Mucosa of rectum (tissue), 2 donors: ENCODE data around the gene BLCAP.
A peak's percentile ranks its signal among the peaks of the same experiment; 100 is the strongest.
"Not testable (repeated sequence)": the region's sequence is repeated elsewhere in the genome, so short reads cannot be mapped to it uniquely, and the experiment has no call there.

Source experiments
- H3K27ac ChIP-seq, 2 donors: one replicate each; pipeline ENCODE4 v1.7.0; 2013; ENCODE audit warnings: inconsistent platforms in 2 of 2, low read depth in 2 of 2, low read length in 2 of 2
- H3K27me3 ChIP-seq, 2 donors: one replicate each; pipeline ENCODE4 v1.7.0; 2013; ENCODE audit warnings: low read length in 2 of 2; ENCODE audit not compliant: control insufficient read depth in 2 of 2, insufficient read depth in 2 of 2
- H3K36me3 ChIP-seq, 2 donors: one replicate each; pipeline ENCODE4 v1.7.0; 2013; ENCODE audit warnings: low read length in 2 of 2; ENCODE audit not compliant: control insufficient read depth in 2 of 2, insufficient read depth in 2 of 2
- H3K4me1 ChIP-seq, 2 donors: one replicate each; pipeline ENCODE4 v1.7.0; 2013; ENCODE audit warnings: low read length in 2 of 2, mild to moderate bottlenecking in 1 of 2; ENCODE audit not compliant: control insufficient read depth in 2 of 2, insufficient read depth in 2 of 2
- H3K4me3 ChIP-seq, 2 donors: one replicate each; pipeline ENCODE4 v1.7.0; 2013; ENCODE audit warnings: low read length in 2 of 2
- H3K9ac ChIP-seq, 2 donors: one replicate each; pipeline ENCODE4 v1.7.0; 2013; ENCODE audit warnings: low read length in 2 of 2, low read depth in 1 of 2, mild to moderate bottlenecking in 1 of 2
- H3K9me3 ChIP-seq, 2 donors: one replicate each; pipeline ENCODE4 v1.7.0; 2013; ENCODE audit warnings: low read length in 2 of 2; ENCODE audit not compliant: control insufficient read depth in 2 of 2
- donor health status: healthy.
- donor health status: Normal muscosa, but diverticular disease.

The BLCAP gene, protein sequence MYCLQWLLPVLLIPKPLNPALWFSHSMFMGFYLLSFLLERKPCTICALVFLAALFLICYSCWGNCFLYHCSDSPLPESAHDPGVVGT

GRCh38 chr20:37527638-37528445 lies at the start of gene BLCAP:
Gene BLCAP (minus strand): TSS chr20:37527876. CDS start chr20:37519174, 8,702 bp downstream.
- Histone ChIP-seq H3K9ac (peak within 1 kb of the TSS; percentile 97), H3K4me1 (peaks cover 33 to 44% of the 10 kb centered on the region in 2 donors)

GRCh38 chr20:37577436-37577835 lies 49.8 kb upstream of the BLCAP start:
- not testable (repeated sequence) for H3K9me3 ChIP-seq, H3K36me3 ChIP-seq, H3K9ac ChIP-seq, H3K27me3 ChIP-seq, H3K27ac ChIP-seq, H3K4me1 ChIP-seq, H3K4me3 ChIP-seq

More at GRCh38 chr20:37527638-37528445, at the start of gene BLCAP:
- Histone ChIP-seq H3K27ac (peak within 1 kb of the TSS; percentile 93 to 94), H3K4me3 (peak within 1 kb of the TSS; percentile 86 to 93), H3K27me3 (no peaks in the 10 kb centered on the region), H3K9me3 (no peaks in the 10 kb centered on the region), H3K36me3 (no peaks in the 10 kb centered on the region)

- Histone ChIP-seq H3K9me3 (no peaks in the 10 kb centered on the region), H3K36me3 (no peaks in the 10 kb centered on the region), H3K4me1 (no peaks in the 10 kb centered on the region), H3K27me3 (peaks cover 0 to 3% of the 10 kb centered on the region in 2 donors), H3K4me3 (no peak overlapping the region), H3K9ac (no peak overlapping the region), H3K27ac (no peak overlapping the region)
Measured at GRCh38 chr20:37576911-37577310, 49.2 kb upstream of the BLCAP start.

DNA sequence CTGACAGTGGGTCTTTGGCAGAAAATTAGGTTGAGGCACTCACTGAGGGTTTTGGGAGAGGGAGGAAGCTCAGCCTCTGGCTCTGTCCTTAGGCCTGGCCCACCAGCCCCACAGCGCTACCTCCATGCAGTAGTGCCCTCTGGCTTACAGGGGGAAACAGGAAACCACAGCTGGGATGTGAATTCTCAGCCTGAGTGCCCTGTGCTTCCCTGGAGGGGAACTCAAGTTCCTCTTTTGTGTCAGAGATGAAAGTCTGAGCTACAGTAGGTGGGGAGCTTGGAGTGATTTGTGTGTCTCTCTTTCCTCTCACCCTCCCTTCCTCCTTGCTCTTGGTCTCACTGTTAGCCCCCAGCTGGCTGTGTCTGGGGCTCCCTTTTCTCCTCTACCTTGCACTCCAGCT lies 48.2 kb upstream of the BLCAP start:
- H3K4me3 ChIP-seq = no peak overlapping the region
- no peaks in the 10 kb centered on the region for H3K9me3 ChIP-seq
- H3K4me1 ChIP-seq = no peaks in the 10 kb centered on the region
- H3K9ac ChIP-seq = no peak overlapping the region
- H3K36me3 ChIP-seq = no peaks in the 10 kb centered on the region
- no peak overlapping the region for H3K27ac ChIP-seq
- peaks cover 0 to 3% of the 10 kb centered on the region in 2 donors for H3K27me3 ChIP-seq

DNA sequence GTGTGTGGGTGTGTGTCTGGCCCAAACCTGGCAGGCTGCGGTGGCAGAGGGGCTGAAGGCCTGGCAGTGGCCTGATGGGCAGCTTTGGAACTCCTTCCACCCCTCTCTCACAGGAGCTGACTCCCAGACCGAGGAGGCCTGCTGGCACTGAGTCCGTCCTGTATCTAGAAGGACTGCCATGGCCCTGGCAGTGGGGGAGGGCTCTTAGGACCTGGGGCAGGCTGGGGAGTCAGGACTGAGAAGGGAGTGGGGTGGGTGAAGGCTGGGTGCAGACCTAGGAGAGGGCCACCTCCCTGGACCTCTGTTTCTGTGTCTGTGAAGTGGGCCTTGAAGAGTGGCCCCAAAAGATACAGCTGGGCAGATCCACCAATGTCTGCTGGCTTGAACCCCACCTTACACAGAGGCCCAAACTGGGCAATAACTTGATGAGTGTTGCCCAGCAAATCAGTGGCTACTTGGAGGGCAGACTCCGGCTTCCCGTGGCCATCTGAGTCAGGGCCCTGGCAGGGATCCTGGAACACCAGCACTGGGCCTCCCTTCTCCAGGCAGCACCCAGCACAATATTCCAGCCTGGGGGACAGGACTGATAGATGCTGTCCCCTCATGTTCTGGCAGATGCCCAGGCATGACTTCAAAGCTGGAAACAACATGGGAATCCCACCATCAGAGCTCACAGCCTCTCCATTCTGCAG lies 46.7 kb upstream of the BLCAP start:
- no peaks in the 10 kb centered on the region for H3K36me3 ChIP-seq
- no peak overlapping the region for H3K27ac ChIP-seq
- H3K27me3 ChIP-seq = peaks cover 0 to 3% of the 10 kb centered on the region in 2 donors
- no peaks in the 10 kb centered on the region for H3K9me3 ChIP-seq
- no peak overlapping the region for H3K4me3 ChIP-seq
- no peaks in the 10 kb centered on the region for H3K4me1 ChIP-seq
- no peak overlapping the region for H3K9ac ChIP-seq

DNA sequence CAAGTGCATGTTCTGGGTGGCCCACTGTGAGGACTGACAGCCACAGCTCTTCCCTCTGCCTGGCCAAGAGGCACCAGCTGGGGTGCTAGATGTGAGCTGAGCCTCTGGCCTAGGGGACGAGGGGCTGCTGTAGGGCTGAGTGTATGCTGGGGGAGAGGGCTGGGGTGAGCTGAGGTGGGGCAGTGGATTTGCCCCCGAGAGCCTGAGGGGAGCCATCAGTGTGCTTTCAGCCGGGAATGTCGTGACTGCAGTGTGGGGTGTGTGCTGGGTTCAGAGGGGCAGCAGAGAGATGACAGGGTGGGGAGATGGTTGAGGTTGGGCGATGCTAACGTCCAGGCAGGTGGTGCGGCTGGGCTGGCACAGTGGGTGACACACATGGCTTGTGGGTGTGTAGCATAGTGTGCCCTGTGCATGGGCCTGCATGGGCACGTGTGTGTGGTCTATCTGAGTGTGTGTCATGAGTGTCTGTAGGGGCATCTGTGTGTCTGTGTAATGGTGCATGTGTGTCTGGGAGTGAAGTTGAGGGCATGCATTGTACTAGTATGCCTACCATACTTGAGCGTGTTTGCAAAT lies 46.0 kb upstream of the BLCAP start:
- Histone ChIP-seq H3K4me3 (no peak overlapping the region), H3K4me1 (no peaks in the 10 kb centered on the region), H3K9me3 (no peaks in the 10 kb centered on the region), H3K36me3 (no peaks in the 10 kb centered on the region), H3K9ac (no peak overlapping the region), H3K27me3 (peaks cover 0 to 3% of the 10 kb centered on the region in 2 donors), H3K27ac (no peak overlapping the region)

DNA sequence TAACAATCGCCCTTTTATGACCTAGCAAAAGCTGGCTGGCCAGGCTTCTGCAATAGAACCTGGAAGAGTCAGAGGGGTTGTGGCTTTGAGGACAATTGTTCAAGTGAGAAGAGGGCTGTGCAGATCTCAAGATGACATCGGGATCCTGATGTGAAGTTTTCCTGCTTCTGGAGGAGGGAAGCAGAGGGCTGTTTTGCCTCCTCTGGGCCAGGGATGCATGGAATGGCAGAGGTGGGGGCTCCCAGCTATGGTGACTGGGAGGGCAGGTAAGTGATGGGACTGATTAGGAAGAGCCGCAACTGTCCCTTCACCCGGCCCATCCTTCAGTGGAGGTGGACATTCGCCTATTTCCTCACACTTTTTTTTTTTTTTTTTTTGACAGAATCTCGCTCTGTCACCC lies 43.4 kb upstream of the BLCAP start:
- Histone ChIP-seq H3K27ac (no peak overlapping the region), H3K9me3 (no peaks in the 10 kb centered on the region), H3K4me1 (no peaks in the 10 kb centered on the region), H3K4me3 (no peak overlapping the region), H3K9ac (no peak overlapping the region), H3K36me3 (no peaks in the 10 kb centered on the region), H3K27me3 (peaks cover 8 to 11% of the 10 kb centered on the region in 2 donors)

- Histone ChIP-seq H3K4me1 (no peaks in the 10 kb centered on the region), H3K27ac (no peak overlapping the region), H3K9me3 (no peaks in the 10 kb centered on the region), H3K36me3 (no peaks in the 10 kb centered on the region), H3K27me3 (peaks cover 9 to 12% of the 10 kb centered on the region in 2 donors), H3K4me3 (no peak overlapping the region), H3K9ac (no peak overlapping the region)
Measured at GRCh38 chr20:37570419-37570818, 42.7 kb upstream of the BLCAP start.

DNA sequence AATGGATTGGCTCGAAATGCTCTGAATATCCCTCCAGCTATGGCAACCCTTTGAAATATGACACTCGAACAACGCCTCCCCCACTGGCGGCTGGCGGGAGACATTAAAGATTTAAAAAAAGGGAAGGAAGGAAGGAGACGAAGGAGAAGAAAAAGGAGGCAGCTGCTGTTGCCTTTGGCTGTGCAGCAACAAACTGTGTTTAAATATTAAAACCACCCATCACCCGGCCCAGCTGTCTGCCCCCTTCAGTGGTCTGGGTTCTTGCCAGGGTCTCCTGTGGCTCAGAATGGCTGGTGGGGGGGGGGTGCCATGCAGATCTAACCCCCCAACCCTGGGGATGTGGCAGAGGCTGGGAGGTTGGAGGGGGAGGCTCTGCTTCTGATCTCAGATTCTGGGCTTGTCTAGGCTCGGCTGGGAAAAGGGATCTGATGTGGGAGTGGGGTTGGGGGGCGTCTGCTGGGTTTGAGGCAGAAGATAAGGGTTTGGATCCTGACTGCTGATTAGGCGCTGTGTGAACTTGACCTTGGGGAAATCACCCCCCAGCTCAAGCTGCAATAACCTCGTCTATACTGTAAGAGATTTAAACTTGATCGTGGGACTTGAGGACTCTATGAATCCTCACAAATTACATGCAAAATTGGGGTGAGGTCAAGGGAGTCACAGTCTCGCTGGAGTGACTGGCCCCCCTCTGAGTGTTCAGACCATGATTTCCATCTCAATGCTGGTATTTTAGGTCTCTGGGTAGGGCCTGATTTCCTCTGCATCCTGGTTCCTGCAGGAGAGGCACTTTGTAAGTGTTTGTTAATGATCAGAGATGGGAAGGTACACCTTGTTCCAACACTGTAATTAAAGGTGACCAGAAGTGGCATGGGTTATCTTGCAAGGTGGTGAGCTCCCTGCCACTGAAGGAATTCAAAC lies 40.3 kb upstream of the BLCAP start:
- Histone ChIP-seq H3K4me3 (no peak overlapping the region), H3K9me3 (no peaks in the 10 kb centered on the region), H3K27ac (no peak overlapping the region), H3K9ac (no peak overlapping the region), H3K4me1 (no peaks in the 10 kb centered on the region), H3K36me3 (no peaks in the 10 kb centered on the region), H3K27me3 (peaks cover 24 to 30% of the 10 kb centered on the region in 2 donors)
